Measurements from ENCODE around the gene TACC3.

Gene TACC3

GRCh38 chr4:1745165-1745564 is 23.8 kb downstream of the TACC3 start:
- no peak overlapping the region for H3K4me3 ChIP-seq (ENCODE audit: low read length)
- H3K36me3 ChIP-seq (ENCODE audit: control insufficient read depth, low read length): peaks cover 51% of the 10 kb centered on the region
- no peaks in the 10 kb centered on the region for H3K79me2 ChIP-seq (ENCODE audit: control insufficient read depth, low read length)
- H3F3A ChIP-seq (ENCODE audit: control insufficient read depth, insufficient read depth): peaks cover 39% of the 10 kb centered on the region
- TF ChIP-seq CTCF (IDR thresholded peaks at IDR 0.05; ENCODE audit: low read depth, low read length, poor library complexity, severe bottlenecking): no peak
- TF ChIP-seq EZH2phosphoT487 (IDR thresholded peaks at IDR 0.05; ENCODE audit: borderline replicate concordance, low read length): no peak
- peaks cover 5% of the 10 kb centered on the region; the same call in 1 of the 2 replicates for H4K20me1 ChIP-seq (ENCODE audit: control insufficient read depth, insufficient read depth, low read depth, low read length)
- no peak overlapping the region for H3K27ac ChIP-seq (ENCODE audit: low read depth, low read length)
- no peak overlapping the region for H3K4me2 ChIP-seq (ENCODE audit: low read length)
- H3K9me3 ChIP-seq (ENCODE audit: control insufficient read depth, insufficient read depth, low read length): no peaks in the 10 kb centered on the region
- H3K4me1 ChIP-seq (ENCODE audit: control insufficient read depth, low read length): 0 out of 2 replicates have a peak, but pooled peaks cover 4% of the 10 kb centered on the region
- H3K27me3 ChIP-seq (ENCODE audit: control insufficient read depth, low read length): no peaks in the 10 kb centered on the region
- H3K9me2 ChIP-seq (replicated peaks; ENCODE audit: control insufficient read depth, low read length): no peaks in the 10 kb centered on the region

GRCh38 chr4:1745697-1746096 is 24.4 kb downstream of the TACC3 start:
- Histone ChIP-seq H3K4me3 (ENCODE audit: low read length) (no peak overlapping the region), H3K79me2 (ENCODE audit: control insufficient read depth, low read length) (no peaks in the 10 kb centered on the region), H3K36me3 (ENCODE audit: control insufficient read depth, low read length) (peaks cover 46% of the 10 kb centered on the region), H3K4me1 (ENCODE audit: control insufficient read depth, low read length) (0 out of 2 replicates have a peak, but pooled peaks cover 4% of the 10 kb centered on the region), H3K27ac (ENCODE audit: low read depth, low read length) (no peak overlapping the region), H4K20me1 (ENCODE audit: control insufficient read depth, insufficient read depth, low read depth, low read length) (no peaks in the 10 kb centered on the region; the same call in 1 of the 2 replicates), H3K9me2 (replicated peaks; ENCODE audit: control insufficient read depth, low read length) (no peaks in the 10 kb centered on the region), H3K9me3 (ENCODE audit: control insufficient read depth, insufficient read depth, low read length) (no peaks in the 10 kb centered on the region), H3K4me2 (ENCODE audit: low read length) (no peak overlapping the region), H3K27me3 (ENCODE audit: control insufficient read depth, low read length) (no peaks in the 10 kb centered on the region; the same call in 1 of the 2 replicates), H3F3A (ENCODE audit: control insufficient read depth, insufficient read depth) (peaks cover 36% of the 10 kb centered on the region)
- TF ChIP-seq CTCF (IDR thresholded peaks at IDR 0.05; ENCODE audit: low read depth, low read length, poor library complexity, severe bottlenecking) (no peak), EZH2phosphoT487 (IDR thresholded peaks at IDR 0.05; ENCODE audit: borderline replicate concordance, low read length) (no peak)

GRCh38 chr4:1746265-1746691 is 25.0 kb downstream of the TACC3 start:
- Histone ChIP-seq H3K27ac (ENCODE audit: low read depth, low read length) (no peak overlapping the region), H3K27me3 (ENCODE audit: control insufficient read depth, low read length) (no peaks in the 10 kb centered on the region; the same call in 1 of the 2 replicates), H3K36me3 (ENCODE audit: control insufficient read depth, low read length) (peaks cover 40% of the 10 kb centered on the region), H4K20me1 (ENCODE audit: control insufficient read depth, insufficient read depth, low read depth, low read length) (no peaks in the 10 kb centered on the region; the same call in 1 of the 2 replicates), H3K9me3 (ENCODE audit: control insufficient read depth, insufficient read depth, low read length) (no peaks in the 10 kb centered on the region), H3K79me2 (ENCODE audit: control insufficient read depth, low read length) (no peaks in the 10 kb centered on the region), H3K9me2 (replicated peaks; ENCODE audit: control insufficient read depth, low read length) (no peaks in the 10 kb centered on the region), H3K4me2 (ENCODE audit: low read length) (no peak overlapping the region), H3K4me1 (ENCODE audit: control insufficient read depth, low read length) (0 out of 2 replicates have a peak, but pooled peaks cover 4% of the 10 kb centered on the region), H3F3A (ENCODE audit: control insufficient read depth, insufficient read depth) (peaks cover 31% of the 10 kb centered on the region), H3K4me3 (ENCODE audit: low read length) (no peak overlapping the region)
- TF ChIP-seq CTCF (IDR thresholded peaks at IDR 0.05; ENCODE audit: low read depth, low read length, poor library complexity, severe bottlenecking) (peak; percentile 96), EZH2phosphoT487 (IDR thresholded peaks at IDR 0.05; ENCODE audit: borderline replicate concordance, low read length) (no peak)
